Retina (tissue), 1 donor: ENCODE results near the gene TMEM175.

Experiments
- DNase-seq: peaks from one replicate; pipeline ENCODE4 v3.0.0-alpha.2; 2016

The TMEM175 gene

GRCh38 chr4:948101-948935 is 16.1 kb downstream of the TMEM175 start:
- peak; percentile 5 for DNase-seq

DNA sequence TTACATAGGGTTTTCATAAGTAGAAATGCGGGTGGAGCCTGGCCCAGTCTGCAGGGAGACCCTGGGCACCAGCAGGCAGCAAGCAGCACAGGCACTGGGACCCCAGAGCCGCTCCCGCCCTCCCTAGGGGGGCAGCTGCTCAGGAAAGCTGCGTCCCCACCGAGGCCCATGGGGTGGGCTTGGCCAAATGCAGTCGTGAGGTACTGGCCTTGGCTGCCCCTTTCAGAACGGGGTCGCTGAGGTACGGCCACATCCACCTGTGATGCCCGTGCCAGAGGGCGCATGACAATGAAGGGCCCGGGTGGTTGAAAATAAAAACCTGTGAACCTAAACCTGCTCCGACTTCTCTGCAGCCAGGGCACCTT is 16.7 kb downstream of the TMEM175 start:
- no peak for DNase-seq

DNA sequence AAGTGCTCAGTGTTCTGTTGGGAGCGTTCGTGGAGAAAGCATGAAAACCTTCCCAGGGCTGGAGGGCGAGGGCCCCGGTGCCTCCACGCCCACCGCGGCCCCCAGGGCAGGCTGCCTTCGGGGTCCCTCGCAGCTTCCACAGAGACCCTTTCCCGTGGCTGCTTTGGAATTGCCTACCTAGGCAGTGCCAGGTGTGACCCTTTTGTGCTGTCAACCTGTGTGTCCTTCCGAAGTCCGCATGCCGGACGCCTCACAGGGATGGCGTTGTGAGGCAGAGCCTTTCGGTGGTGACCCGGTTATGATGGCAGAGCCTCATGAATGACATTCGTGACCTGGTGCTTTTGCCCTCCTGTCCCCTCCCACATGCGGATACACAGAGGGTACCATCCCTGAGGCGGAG is 17.4 kb downstream of the TMEM175 start:
- no peak for DNase-seq

DNA sequence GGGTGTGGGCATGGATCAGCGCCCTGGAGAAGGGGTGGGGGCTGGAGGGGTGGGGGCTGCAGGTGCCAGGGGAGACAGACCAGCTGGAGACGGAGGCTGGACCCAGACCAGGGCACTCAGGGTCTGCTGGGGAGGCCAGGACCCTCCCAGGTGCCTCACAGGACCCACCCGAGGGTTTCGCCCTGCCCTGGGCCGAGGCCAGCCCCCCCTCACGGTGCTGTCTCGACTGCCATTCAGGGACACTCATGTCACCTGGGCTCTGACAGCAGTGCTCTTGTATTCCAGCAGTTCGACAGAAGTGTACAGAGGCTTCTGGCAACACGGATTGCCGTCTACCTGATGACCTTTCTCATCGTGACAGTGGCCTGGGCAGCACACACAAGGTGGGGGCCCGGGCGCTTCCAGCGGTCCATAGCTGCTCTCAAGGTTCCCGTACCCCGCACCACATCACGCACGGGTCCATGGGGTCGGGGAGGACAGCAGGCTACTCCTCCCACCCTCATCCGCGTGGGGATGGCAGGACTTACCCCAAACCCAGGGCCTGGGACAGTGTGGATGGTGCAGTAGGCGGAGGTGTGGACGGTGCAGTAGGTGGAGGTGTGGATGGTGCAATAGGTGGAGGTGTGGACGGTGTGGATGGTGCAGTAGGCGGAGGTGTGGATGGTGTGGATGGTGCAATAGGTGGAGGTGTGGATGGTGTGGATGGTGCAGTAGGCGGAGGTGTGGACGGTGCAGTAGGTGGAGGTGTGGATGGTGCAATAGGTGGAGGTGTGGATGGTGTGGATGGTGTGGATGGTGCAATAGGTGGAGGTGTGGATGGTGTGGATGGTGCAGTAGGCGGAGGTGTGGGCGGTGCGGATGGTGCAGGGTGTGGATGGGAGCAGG is 18.1 kb downstream of the TMEM175 start:
- no peak for DNase-seq

DNA sequence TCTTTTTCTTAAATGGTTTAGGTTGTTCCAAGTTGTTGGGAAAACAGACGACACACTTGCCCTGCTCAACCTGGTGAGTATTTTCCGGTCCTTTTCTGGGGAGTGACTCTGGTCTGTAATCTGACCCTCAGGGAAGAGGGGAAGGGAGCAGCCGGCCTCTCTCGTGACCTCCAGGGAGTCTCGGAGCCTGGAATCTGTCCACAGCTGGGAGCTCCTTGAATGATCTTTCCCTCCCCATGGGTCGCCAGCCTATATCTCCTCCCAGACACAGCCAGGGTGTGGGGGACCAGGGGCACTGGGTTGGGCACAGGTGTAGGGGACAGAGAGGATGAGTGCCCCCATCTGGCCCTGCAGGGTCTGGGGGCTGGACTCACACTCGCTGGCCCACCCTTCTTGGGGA is 18.9 kb downstream of the TMEM175 start:
- DNase-seq: no peak

GRCh38 chr4:951594-952468 is 19.6 kb downstream of the TMEM175 start:
- no peak for DNase-seq

DNA sequence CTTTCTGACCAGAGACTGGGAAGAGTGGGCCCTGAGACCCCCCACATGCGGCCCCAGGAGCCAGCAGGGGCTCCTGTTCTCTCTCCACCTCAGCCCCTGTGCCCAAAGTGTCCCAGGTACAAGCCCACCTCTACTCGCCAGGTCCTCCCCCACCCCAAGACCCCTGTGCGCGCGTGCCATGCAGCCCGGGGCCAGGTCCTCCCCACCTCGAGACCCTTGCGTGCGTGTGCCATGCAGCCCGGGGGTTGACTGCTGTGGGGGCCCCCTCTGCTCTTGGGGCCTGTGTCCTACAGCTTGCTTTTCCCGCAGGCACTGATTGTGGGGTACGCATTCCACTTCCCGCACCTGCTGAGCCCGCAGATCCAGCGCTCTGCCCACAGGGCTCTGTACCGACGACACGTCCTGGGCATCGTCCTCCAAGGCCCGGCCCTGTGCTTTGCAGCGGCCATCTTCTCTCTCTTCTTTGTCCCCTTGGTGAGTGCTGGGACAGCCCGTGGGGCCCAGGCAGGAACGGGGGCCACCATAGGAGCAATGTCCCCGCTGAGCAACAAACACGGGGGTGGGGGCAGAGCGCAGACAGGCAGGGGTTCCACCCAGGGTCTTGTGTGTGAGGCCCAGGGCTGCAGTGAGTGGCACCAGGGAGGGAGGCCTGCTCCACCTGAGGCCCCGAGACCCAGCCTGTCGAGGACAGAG is 20.8 kb downstream of the TMEM175 start:
- DNase-seq: no peak

GRCh38 chr4:953574-953915 is 21.3 kb downstream of the TMEM175 start:
- DNase-seq: no peak

- no peak for DNase-seq
Measured at GRCh38 chr4:954211-955020, 22.2 kb downstream of the TMEM175 start.

DNA sequence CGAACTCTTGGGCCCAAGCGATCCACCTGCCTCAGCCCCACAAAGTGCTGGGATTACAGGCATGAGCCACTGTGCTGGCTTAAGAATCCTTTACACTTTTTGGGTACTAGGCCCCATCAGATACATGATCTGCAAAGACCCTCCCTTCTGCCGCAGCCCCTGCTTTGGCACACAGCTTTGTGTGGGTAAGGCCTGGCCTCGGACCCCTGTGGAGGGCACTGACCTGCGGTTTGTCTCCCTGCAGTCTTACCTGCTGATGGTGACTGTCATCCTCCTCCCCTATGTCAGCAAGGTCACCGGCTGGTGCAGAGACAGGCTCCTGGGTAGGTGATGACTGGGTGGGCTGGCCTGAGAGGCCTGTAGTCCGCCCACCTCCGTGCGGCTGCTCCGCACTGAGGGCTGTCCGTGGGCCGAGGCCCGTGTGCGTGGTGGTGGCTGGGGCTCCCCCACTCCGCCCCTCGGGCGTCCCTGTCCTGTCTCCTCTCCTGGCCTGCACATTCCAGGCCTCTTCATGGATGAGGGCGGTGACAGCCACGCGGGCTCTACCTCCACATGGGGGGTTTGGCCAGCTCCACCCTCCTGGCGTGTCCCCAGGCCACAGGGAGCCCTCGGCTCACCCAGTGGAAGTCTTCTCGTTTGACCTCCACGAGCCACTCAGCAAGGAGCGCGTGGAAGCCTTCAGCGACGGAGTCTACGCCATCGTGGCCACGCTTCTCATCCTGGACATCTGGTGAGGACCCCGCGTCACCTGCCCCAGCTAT is 23.1 kb downstream of the TMEM175 start:
- DNase-seq: no peak

DNA sequence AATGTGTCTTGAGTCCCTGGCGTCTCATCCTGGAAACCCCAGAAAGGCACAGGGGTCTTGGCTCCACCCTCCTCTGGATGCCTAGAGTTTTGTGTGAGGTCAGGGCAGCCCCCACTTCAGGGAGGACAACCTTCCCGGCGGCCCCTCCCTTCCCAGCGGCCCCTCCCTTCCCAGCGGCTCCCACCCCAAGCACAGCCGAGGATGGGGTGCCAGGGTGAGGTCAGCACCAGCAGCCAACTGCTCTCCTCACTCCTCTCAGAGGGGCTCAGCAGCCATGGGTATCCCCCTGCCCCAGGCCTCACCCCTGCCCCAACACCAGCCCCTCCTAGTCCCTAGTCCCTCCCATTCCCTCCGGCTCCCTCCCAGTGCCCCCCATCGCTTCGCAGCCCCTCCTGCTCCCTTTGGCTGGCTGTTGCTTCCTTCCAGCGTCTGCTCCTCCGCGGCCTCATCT is 23.7 kb downstream of the TMEM175 start:
- no peak for DNase-seq

DNA sequence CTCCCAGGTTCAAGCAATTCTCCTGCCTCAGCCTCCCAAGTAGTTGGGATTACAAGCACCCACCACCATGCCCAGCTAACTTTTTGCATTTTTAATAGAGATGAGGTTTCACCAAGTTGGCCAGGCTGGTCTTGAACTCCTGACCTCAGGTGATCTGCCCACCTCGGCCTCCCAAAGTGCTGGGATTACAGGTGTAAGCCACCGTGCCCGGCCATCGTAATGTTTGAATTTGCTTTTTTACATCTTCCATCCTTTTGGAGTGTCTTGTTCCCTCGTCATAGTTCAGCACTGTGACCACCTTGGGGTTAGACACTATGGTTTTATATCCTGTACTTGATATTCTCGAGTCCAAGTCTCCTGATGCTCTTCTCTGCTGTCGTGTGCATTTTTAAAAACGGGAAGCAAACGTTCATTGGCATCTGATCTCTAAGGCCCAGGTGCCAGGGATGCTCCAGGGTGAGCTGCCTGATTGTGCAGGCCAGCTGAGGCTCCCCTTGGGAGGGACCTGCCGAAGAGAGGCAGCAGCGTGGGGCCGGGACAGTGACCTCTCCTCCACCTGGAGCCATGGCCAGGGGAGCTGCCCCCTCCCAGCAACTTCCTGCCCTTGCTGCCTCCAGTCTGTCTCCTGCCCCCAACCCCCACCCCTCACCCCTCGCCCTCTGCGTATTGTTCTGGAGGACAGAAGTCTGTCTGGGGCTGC is 24.4 kb downstream of the TMEM175 start:
- DNase-seq: no peak

DNA sequence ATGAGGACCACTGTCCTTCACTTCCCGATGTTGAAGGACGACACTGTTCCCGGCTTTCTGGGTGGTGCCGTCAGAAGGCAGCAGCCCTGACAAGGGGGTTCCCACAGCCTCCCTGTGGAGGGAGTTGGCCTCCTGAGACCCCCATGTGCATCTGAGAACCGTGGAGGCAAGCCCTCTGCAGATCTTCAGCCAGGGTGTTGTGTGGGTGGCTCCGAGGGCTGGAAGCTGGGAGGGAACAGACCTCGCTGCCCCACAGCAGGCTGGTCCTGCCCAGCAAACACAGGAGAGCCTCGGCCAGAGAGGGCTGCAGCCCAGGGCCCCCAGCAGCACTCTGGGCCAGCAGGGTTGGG is 24.9 kb downstream of the TMEM175 start:
- no peak for DNase-seq

DNA sequence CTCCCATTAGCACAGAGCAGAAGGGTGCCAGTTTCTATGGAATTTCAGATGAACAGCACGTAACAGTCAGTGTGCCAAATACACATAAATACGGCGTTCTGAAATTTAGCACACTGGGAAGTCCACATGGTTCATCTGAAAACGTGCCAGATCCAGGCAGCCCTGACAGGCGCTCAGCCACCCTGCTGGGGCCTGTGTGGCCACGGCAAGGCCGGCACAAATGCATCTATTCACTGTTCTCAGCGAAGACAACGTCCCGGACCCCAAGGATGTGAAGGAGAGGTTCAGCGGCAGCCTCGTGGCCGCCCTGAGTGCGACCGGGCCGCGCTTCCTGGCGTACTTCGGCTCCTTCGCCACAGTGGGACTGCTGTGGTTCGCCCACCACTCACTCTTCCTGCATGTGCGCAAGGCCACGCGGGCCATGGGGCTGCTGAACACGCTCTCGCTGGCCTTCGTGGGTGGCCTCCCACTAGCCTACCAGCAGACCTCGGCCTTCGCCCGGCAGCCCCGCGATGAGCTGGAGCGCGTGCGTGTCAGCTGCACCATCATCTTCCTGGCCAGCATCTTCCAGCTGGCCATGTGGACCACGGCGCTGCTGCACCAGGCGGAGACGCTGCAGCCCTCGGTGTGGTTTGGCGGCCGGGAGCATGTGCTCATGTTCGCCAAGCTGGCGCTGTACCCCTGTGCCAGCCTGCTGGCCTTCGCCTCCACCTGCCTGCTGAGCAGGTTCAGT is 25.5 kb downstream of the TMEM175 start:
- no peak for DNase-seq

GRCh38 chr4:958314-958665 is 26.0 kb downstream of the TMEM175 start:
- DNase-seq: no peak

DNA sequence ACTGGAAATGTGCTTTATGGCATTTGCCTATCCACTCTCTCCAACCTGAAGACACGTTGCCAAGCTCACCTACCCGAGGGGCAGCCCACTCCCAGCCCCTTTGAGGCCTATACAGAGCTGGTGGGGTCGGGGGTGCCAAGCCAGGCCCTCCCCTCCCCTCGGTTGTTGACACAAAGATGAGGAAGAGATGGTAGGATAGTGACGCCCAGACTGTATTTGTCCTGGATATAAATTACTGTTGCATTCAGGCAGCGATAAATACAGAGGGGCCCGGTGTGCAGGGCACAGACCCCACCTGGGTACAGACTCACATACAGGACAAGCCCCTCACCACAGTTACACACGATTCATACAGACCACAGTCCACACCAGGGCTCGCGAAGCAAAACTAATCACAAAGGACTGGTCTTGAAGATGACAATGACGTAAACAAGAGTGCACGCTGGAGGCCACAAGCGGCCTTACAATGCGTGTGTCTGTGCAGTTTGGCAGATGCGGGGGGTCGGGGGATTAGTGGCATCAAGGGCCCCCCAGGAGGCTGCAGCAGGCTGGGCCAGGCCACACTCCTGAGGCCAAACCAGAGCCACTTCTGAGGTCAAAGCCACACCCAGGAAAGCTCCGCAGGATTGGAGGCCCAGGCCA is 26.6 kb downstream of the TMEM175 start:
- no peak for DNase-seq

- peak; percentile 3 for DNase-seq
Measured at GRCh38 chr4:959338-960139, 27.3 kb downstream of the TMEM175 start.

- no peak for DNase-seq
Measured at GRCh38 chr4:960140-960635, 27.9 kb downstream of the TMEM175 start.
